Measurements from ENCODE around the gene KRT222.

The KRT222 gene

DNA sequence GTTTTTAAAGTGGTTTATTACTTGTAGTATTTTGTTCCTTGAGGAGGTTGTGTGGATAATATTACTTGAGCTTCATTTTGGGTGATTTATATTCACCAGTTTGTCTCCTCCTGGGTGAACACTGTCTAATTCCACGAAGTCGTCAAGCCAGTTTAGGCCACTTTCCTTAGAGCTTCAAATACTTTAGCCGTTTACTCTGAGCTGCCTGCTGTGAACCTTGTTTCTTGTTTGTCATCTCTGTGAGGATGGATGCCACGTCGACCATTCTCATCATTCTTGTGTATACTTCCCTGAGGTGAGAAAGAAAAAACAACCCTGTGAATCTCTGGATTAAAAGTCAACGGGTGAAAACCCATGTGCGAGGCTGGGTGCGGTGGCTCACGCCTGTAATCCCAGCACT is 29.6 kb upstream of the KRT222 start:
- no peak overlapping the region for H3K4me3 ChIP-seq (ENCODE audit: low read length)
- H3K9ac ChIP-seq (ENCODE audit: low read depth, low read length): no peak overlapping the region
- H3K9me3 ChIP-seq (ENCODE audit: insufficient read depth, low read depth, low read length): no peaks in the 10 kb centered on the region
- 76% methylated on average over 9 of the region's 9 CpGs for WGBS
- H3K4me1 ChIP-seq (ENCODE audit: insufficient read depth, low read length): no peaks in the 10 kb centered on the region
- H3K36me3 ChIP-seq (ENCODE audit: insufficient read depth, low read length): no peaks in the 10 kb centered on the region
- H3K27ac ChIP-seq (ENCODE audit: low read depth, low read length): no peak overlapping the region
- no peaks in the 10 kb centered on the region for H3K27me3 ChIP-seq (ENCODE audit: insufficient read depth, low read length)

DNA sequence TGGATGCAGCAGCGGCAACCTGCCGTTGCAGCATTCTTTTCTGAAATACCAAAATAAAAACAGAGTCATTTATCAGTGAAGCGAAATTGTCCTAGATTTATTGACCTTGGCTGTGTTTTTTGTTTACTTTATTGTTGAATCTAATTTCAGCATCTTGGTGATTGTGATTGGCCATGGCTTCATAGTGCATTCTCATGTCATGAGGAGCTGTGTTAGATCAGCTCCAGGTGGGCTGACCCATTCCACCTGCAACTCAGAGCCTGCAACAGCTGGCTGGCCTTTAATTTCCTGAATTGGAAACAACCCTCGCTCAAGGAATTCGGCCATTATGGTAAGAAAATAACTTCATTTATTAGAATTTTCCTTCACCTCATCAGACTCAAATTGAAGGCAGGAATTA is 22.1 kb upstream of the KRT222 start:
- H3K9ac ChIP-seq (ENCODE audit: low read depth, low read length): no peak overlapping the region
- WGBS: 88% methylated on average over 5 of the region's 5 CpGs
- no peaks in the 10 kb centered on the region for H3K4me1 ChIP-seq (ENCODE audit: insufficient read depth, low read length)
- no peaks in the 10 kb centered on the region for H3K9me3 ChIP-seq (ENCODE audit: insufficient read depth, low read depth, low read length)
- H3K36me3 ChIP-seq (ENCODE audit: insufficient read depth, low read length): no peaks in the 10 kb centered on the region
- no peak overlapping the region for H3K27ac ChIP-seq (ENCODE audit: low read depth, low read length)
- H3K27me3 ChIP-seq (ENCODE audit: insufficient read depth, low read length): no peaks in the 10 kb centered on the region
- H3K4me3 ChIP-seq (ENCODE audit: low read length): no peak overlapping the region

DNA sequence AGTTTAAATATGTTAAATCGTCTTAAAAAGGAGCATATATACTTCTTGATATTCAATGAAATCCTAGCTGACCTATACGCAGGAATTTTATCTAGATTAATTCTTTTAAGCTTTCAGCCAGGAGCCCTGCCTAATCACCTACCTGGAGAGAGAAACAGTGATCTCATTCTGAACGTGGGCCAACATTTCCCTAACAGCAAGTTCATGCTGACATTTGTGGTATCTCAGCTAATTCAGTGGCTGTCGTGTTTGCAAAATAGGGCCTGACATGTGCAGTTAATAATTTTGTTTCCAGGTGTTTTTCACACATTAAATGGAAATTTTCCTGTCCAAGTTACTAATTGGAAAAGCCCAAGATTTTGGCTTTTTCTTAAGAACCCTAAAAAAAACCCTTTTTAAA is 21.2 kb upstream of the KRT222 start:
- no peak overlapping the region for H3K4me3 ChIP-seq (ENCODE audit: low read length)
- H3K36me3 ChIP-seq (ENCODE audit: insufficient read depth, low read length): no peaks in the 10 kb centered on the region
- H3K9ac ChIP-seq (ENCODE audit: low read depth, low read length): no peak overlapping the region
- no peaks in the 10 kb centered on the region for H3K9me3 ChIP-seq (ENCODE audit: insufficient read depth, low read depth, low read length)
- 90% methylated on average over 4 of the region's 4 CpGs for WGBS
- H3K27me3 ChIP-seq (ENCODE audit: insufficient read depth, low read length): no peaks in the 10 kb centered on the region
- no peaks in the 10 kb centered on the region for H3K4me1 ChIP-seq (ENCODE audit: insufficient read depth, low read length)
- H3K27ac ChIP-seq (ENCODE audit: low read depth, low read length): no peak overlapping the region

GRCh38 chr17:40680998-40681397 is 16.0 kb upstream of the KRT222 start:
- H3K9ac ChIP-seq (ENCODE audit: low read depth, low read length): no peak overlapping the region
- H3K27me3 ChIP-seq (ENCODE audit: insufficient read depth, low read length): no peaks in the 10 kb centered on the region
- no peaks in the 10 kb centered on the region for H3K9me3 ChIP-seq (ENCODE audit: insufficient read depth, low read depth, low read length)
- H3K4me1 ChIP-seq (ENCODE audit: insufficient read depth, low read length): no peaks in the 10 kb centered on the region
- no peaks in the 10 kb centered on the region for H3K36me3 ChIP-seq (ENCODE audit: insufficient read depth, low read length)
- H3K4me3 ChIP-seq (ENCODE audit: low read length): no peak overlapping the region
- H3K27ac ChIP-seq (ENCODE audit: low read depth, low read length): no peak overlapping the region

DNA sequence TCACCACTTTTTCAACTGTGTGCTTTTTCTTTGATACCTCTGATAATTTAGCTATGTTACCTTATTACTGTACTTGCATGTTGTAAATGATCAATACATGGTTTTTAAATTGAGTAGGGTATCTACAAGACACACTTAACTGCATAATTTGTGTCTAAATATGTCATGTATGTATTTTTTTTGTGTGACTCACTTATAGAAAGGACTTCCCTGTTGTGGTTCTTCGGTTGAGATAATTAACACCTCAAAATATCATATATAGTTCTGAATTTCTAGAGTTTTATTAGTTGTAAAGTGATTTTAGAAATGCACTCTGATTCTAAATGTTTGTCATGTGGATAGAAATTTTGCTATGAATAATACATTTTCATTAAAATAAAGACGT is 14.5 kb upstream of the KRT222 start:
- WGBS: no CpG with 5 or more reads among the region's 2 CpGs

GRCh38 chr17:40678902-40679522 is 14.0 kb upstream of the KRT222 start:
- Histone ChIP-seq H3K9me3 (ENCODE audit: insufficient read depth, low read depth, low read length) (no peaks in the 10 kb centered on the region), H3K27ac (ENCODE audit: low read depth, low read length) (no peak overlapping the region), H3K4me3 (ENCODE audit: low read length) (no peak overlapping the region), H3K9ac (ENCODE audit: low read depth, low read length) (no peak overlapping the region), H3K4me1 (ENCODE audit: insufficient read depth, low read length) (no peaks in the 10 kb centered on the region), H3K36me3 (ENCODE audit: insufficient read depth, low read length) (no peaks in the 10 kb centered on the region), H3K27me3 (ENCODE audit: insufficient read depth, low read length) (no peaks in the 10 kb centered on the region; the same call in 1 of the 2 replicates)
- 90% methylated on average over 4 of the region's 4 CpGs for WGBS

More for the DNA sequence above, 14.5 kb upstream of the KRT222 start:
- H3K4me1 ChIP-seq (ENCODE audit: insufficient read depth, low read length): no peaks in the 10 kb centered on the region
- H3K9me3 ChIP-seq (ENCODE audit: insufficient read depth, low read depth, low read length): no peaks in the 10 kb centered on the region
- no peaks in the 10 kb centered on the region; the same call in 1 of the 2 replicates for H3K27me3 ChIP-seq (ENCODE audit: insufficient read depth, low read length)
- H3K9ac ChIP-seq (ENCODE audit: low read depth, low read length): no peak overlapping the region
- H3K4me3 ChIP-seq (ENCODE audit: low read length): no peak overlapping the region
- no peaks in the 10 kb centered on the region for H3K36me3 ChIP-seq (ENCODE audit: insufficient read depth, low read length)
- no peak overlapping the region for H3K27ac ChIP-seq (ENCODE audit: low read depth, low read length)

DNA sequence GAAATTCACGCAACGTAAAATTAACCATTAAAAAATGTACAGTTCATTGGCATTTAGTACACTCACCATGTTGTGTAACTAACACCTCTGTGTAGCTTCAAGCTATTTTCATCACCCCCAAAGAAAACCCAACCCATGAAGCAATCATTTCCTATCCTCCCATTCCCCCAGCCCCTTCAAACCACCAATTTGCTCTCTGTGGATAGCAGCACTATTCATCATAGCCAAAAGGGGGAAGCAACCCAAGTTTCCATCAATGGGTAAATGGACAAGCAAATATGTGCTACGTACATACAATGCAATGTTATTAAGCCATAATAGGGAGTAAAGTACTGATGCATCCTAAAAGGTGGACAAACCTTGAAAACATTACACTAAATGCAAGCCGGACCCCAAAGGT is 10.9 kb upstream of the KRT222 start:
- WGBS: 97% methylated on average over 3 of the region's 4 CpGs
- H3K27ac ChIP-seq (ENCODE audit: low read depth, low read length): no peak overlapping the region
- H3K9me3 ChIP-seq (ENCODE audit: insufficient read depth, low read depth, low read length): no peaks in the 10 kb centered on the region

DNA sequence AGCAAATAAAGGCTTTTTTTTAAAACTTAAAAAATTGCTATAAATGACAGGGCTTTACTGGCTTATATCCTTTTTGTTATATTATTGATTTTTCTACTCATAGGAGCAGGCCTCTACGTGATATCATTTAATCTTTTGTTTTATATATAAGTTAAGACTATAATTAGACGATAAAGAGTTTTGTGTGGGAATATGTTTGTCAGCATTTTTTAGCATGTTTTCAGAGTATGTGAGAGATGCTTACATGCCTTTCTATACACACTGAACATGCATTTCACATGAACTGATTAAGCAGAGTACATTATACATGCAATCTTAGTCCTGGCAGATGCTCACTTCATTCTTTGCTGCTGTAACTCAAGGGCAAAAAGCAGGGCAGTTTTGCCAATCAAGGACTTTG is 7.7 kb upstream of the KRT222 start:
- Histone ChIP-seq H3K36me3 (ENCODE audit: insufficient read depth, low read length) (no peaks in the 10 kb centered on the region), H3K9ac (ENCODE audit: low read depth, low read length) (no peak overlapping the region), H3K9me3 (ENCODE audit: insufficient read depth, low read depth, low read length) (no peaks in the 10 kb centered on the region), H3K27me3 (ENCODE audit: insufficient read depth, low read length) (no peaks in the 10 kb centered on the region; the same call in 1 of the 2 replicates), H3K27ac (ENCODE audit: low read depth, low read length) (no peak overlapping the region), H3K4me1 (ENCODE audit: insufficient read depth, low read length) (no peaks in the 10 kb centered on the region), H3K4me3 (ENCODE audit: low read length) (no peak overlapping the region)
- no CpG with 5 or more reads among the region's 2 CpGs for WGBS

More for the DNA sequence above, 10.9 kb upstream of the KRT222 start:
- no peak overlapping the region for H3K4me3 ChIP-seq (ENCODE audit: low read length)
- no peaks in the 10 kb centered on the region; the same call in 1 of the 2 replicates for H3K27me3 ChIP-seq (ENCODE audit: insufficient read depth, low read length)
- H3K4me1 ChIP-seq (ENCODE audit: insufficient read depth, low read length): no peaks in the 10 kb centered on the region
- no peaks in the 10 kb centered on the region for H3K36me3 ChIP-seq (ENCODE audit: insufficient read depth, low read length)
- H3K9ac ChIP-seq (ENCODE audit: low read depth, low read length): no peak overlapping the region

DNA sequence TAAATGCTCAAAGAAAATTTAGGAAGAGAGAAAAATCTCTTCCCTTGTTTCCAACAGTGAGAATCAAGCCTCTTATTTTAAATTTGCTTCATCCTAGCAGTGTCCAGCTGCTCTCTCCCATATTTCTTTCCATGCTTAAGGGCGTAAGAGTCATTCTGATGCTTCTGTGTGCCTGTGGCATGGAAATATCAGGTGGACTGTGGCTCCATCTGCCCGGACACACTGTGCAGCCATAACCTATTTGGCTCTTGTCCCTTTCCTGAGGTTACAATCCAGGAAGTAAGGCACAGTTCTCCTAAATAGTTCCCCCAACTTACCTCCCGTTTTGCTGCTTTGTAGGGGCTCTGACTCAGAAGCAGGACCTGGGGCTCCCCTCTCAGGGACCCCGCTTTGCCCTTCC is 6.3 kb upstream of the KRT222 start:
- Histone ChIP-seq H3K27me3 (ENCODE audit: insufficient read depth, low read length) (no peaks in the 10 kb centered on the region; the same call in 1 of the 2 replicates), H3K36me3 (ENCODE audit: insufficient read depth, low read length) (no peaks in the 10 kb centered on the region)
- 79% methylated on average over 4 of the region's 4 CpGs for WGBS

DNA sequence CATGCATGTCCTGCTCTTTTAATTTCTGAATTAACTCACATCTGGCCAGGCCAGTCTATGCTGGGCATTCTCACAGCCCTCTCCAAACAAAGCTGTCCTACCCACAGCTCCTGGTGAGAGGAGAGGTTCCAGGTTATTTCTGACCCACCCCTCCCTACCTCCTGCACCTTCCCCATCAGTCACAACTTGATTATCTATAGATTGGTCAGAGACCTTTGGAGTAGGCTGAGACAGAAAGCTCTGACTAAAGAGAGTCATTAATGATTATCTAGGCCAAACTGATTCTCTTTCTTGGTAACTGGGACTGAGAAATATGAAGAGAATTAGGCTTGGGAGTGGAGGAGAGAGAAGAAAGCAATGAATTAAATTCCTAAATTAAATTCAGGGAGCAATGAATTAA is 1.4 kb upstream of the KRT222 start:
- H3K9ac ChIP-seq (ENCODE audit: low read depth, low read length): no peak overlapping the region
- no peaks in the 10 kb centered on the region for H3K4me1 ChIP-seq (ENCODE audit: insufficient read depth, low read length)
- no peaks in the 10 kb centered on the region for H3K9me3 ChIP-seq (ENCODE audit: insufficient read depth, low read depth, low read length)
- H3K4me3 ChIP-seq (ENCODE audit: low read length): no peak overlapping the region
- no peaks in the 10 kb centered on the region for H3K36me3 ChIP-seq (ENCODE audit: insufficient read depth, low read length)
- no peaks in the 10 kb centered on the region for H3K27me3 ChIP-seq (ENCODE audit: insufficient read depth, low read length)
- H3K27ac ChIP-seq (ENCODE audit: low read depth, low read length): no peak overlapping the region

More for the DNA sequence above, 6.3 kb upstream of the KRT222 start:
- no peak overlapping the region for H3K27ac ChIP-seq (ENCODE audit: low read depth, low read length)
- H3K9me3 ChIP-seq (ENCODE audit: insufficient read depth, low read depth, low read length): no peaks in the 10 kb centered on the region
- H3K4me1 ChIP-seq (ENCODE audit: insufficient read depth, low read length): no peaks in the 10 kb centered on the region
- no peak overlapping the region for H3K4me3 ChIP-seq (ENCODE audit: low read length)
- no peak overlapping the region for H3K9ac ChIP-seq (ENCODE audit: low read depth, low read length)

DNA sequence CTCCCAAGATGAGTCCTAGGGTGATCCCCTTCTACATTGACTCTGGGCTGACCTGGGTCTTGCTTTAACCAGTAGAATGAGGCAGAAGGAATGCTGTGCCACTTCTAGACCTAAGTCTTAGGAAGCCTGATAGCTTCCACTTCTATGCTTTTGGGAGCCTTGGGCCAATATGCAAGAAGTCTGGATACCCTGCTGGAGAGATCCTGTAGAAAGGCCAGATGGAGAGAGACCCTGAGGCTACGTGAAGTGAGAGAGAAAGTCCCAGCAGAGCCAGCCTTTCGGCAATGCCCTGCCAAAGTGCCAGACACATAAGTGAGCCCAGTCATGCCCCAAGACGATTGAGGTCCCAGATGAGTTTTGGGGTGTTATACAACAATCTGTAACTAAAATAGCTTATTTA is 1.7 kb downstream of the KRT222 start:
- Histone ChIP-seq H3K4me1 (ENCODE audit: insufficient read depth, low read length) (no peaks in the 10 kb centered on the region), H3K9ac (ENCODE audit: low read depth, low read length) (no peak overlapping the region), H3K9me3 (ENCODE audit: insufficient read depth, low read depth, low read length) (no peaks in the 10 kb centered on the region), H3K27ac (ENCODE audit: low read depth, low read length) (no peak overlapping the region), H3K4me3 (ENCODE audit: low read length) (no peak overlapping the region), H3K27me3 (ENCODE audit: insufficient read depth, low read length) (no peaks in the 10 kb centered on the region), H3K36me3 (ENCODE audit: insufficient read depth, low read length) (no peaks in the 10 kb centered on the region)
- 82% methylated on average over 3 of the region's 3 CpGs for WGBS

DNA sequence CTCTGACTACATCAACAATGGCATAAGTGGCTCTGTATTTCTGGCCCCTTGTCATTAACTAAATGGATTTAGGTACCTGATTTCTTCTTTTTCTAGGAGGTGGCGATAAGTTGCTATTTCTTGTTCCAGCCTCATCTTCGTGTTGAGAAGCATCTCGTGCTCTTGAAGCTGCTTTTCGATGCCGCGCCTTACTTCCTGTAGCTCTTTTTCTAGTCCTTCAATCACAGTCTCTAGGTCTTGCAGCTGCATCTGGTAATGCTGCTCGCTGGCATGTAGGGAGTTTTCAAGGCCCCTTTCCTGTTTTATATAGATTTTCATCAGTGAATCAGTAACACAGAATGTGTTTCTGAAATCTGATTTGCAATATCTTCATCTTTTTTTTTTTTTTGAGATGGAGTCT is 5.1 kb downstream of the KRT222 start:
- Histone ChIP-seq H3K36me3 (ENCODE audit: insufficient read depth, low read length) (no peaks in the 10 kb centered on the region), H3K27me3 (ENCODE audit: insufficient read depth, low read length) (no peaks in the 10 kb centered on the region), H3K9ac (ENCODE audit: low read depth, low read length) (no peak overlapping the region), H3K9me3 (ENCODE audit: insufficient read depth, low read depth, low read length) (no peaks in the 10 kb centered on the region), H3K27ac (ENCODE audit: low read depth, low read length) (no peak overlapping the region), H3K4me1 (ENCODE audit: insufficient read depth, low read length) (no peaks in the 10 kb centered on the region), H3K4me3 (ENCODE audit: low read length) (no peak overlapping the region)
- WGBS: 93% methylated on average over 7 of the region's 7 CpGs
